ENCODE results near the gene PPIL6.
"Not testable (repeated sequence)": the region's sequence is repeated elsewhere in the genome, so short reads cannot be mapped to it uniquely, and the experiment has no call there.

PPIL6 gene

DNA sequence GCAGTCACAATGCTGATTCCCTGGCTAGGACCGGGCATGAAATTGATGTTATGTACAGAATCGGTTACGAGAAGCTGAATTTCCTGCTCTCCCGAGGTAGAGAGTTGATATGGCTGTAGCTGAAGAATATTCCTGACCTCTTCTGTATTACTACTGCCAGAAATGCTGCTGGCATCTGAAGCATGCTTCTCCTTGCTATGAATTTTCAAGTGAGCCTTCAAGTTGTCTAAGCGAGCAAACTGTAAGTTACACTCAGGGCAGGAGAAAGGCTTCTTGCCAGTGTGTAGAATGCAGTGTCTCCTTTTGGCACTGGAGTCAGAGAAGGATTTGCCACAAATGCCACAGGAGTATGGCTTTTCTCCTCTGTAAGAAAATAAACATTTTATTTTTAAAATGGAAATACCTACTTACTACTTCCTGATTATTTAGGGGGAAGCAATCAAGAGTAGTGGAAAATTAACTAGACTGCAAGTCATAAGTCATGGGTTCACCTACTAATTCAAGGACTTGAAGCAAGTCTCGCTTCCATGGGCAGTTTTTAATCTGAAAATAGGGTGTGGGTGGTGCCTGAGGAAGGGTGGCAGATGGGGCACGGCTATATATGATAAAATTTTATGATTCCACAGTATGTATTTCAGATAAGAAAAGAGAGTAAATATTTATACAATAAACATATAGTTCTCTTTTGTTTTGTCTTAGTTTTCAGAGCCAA, 25.9 kb upstream of the PPIL6 start:
- DNase-seq = no peak

DNA sequence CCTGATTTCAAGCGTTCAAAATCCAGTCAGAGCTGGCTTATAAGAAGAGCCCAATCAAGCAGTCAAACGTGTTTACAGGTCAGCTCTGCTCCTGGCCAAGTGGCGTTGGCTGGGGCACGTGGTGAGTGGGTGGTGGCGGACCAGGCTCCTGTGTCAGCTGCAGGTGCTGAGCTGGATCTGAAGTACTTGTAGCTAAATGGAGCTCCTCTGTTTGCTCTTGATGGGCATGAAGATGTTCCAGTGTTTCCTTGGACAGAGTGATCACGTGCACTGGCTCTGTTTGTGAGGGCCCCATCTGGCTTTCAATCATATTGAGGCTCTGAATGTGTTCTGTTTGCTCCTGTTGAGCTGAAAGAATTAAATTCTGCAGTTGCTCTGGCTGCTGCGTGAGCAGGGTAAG, 25.3 kb upstream of the PPIL6 start:
- DNase-seq = no peak

DNA sequence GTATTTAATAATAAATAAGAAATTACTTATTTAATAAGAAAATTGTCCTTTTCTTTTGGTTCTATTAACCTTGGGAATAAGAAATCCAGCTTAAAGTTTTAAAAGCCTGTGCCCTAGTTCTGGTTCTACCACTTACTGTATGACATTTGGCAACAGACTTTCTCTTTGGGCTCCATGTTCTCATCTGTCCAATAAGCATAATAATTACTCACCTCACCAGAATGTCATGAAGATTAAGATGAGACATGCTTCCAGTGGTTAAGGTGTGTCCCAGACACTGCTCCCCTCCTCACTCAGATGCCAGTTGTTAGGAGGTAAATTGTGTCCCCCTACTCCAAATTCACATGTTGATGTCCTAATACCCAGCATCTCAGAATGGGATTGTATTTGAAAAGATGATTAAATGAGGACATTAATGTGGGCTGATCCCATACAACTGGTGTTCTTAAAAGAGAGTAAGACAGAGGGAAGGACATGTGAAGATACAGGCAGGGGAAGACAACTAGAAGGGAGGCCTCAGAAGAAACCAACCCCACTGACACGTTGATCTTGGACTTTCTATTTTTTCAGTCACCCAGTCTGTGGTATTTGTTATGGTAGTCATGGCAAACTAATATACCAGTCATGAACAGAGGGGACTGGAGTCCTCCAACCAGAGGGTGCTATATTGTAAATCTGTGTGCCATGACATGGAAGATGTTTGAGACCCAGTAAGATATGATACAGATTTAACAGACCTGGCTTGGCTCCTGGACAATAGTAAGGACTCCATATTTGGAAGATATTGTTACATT, 21.5 kb upstream of the PPIL6 start:
- DNase-seq = no peak

DNA sequence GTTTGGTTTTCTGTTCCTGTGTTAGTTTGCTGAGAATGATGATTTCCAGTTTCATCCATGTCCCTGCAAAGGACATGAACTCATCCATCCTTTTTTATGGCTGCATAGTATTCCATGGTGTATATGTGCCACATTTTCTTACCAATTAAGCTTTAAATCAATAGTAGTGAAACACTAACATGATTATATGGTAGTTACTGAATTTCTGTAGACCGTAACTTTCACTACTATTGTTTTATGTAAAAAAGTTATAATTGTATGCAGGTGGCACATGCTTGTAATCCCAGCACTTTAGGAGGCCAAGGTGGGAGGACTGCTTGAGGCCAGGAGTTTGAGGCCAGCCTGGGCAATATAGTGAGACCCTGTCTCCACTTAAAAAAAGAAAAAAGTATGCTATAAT, 20.8 kb upstream of the PPIL6 start:
- not testable (repeated sequence) for DNase-seq

DNA sequence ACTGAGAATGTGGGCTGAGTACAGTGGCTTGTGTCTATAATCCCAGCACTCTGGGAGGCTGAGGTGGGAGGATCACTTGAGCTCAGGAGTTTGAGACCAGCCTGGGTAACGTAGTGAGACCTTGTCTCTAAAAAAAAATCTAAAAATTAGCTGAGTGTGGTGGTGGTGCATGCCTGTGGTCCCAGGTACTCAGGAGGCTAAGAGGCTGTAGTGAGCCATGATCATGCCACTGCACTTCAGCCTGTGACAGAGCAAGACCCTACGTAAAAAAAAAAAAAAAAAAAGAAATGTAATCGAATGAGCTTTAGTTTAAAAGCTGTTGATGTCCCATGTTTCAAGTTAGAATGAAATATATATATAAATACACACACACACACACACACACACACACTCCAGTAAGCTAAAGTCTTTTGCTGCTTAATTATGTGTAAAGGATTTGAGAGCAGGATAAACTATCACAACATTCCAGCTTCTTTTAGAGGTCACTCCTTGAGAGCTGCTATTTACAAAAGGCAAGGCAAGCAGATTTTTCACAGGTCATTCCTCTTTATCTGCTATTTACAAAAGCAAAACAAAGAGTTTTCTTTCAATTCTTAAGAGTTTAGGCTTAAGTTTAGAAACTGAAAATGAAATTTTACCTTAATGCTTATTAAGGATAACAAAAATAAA, 19.9 kb upstream of the PPIL6 start:
- DNase-seq = no peak

DNA sequence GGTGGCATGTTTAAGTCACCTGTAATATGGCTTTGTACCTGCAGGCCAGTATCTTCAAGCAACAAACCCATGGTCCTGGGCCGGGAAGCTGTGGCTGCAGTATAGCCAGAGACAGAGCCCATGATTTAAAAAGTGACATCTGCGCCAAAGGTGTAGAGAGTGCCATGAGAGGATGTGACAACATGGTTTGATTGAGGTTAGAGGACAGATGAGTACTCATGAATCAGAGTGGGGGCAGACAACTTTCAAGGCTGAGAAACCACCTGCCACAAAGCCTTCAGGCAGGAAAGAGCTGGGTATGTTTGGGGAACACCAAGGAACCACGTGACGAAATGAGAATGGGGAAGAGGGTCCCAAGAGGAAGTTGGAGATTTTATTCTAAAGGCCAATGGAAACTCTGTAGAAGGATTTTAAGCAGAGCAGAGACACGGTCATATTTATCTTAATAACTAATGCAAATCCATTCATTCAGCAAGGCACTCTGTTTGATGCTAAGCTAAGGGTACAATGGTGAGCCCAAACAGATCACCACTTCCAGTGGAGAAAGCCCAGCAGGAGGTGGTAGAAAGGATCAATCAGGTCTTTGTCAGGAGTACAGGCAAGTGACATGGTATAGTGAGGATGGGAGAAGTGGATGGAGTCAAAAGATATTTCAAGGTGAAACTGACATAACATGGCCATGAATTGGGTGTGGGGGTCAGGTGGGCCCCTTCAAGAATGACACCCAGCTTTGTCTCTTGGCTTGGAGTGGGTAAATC, 18.5 kb upstream of the PPIL6 start:
- peak; percentile 31 to 60 for DNase-seq

DNA sequence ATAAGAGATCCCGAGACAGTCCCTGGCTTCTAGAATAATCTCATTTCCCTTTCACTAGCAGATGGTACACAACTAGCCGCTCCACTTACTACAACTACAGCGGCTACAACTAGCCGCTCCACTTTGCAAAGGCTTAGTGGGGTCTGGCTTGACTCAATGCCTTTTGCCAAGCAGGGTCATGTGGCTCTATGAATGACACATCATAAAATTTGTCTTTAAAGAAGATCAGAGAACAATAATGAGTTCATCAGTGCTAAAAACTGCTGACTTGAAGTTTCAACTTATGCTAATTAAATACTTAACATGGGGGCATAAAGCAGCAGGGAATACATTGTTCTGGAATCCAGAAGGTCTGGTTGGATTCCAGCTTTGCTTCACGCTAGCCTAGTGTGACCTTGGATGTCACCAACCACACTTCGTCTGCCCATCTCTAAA, 17.2 kb upstream of the PPIL6 start:
- DNase-seq = no peak

DNA sequence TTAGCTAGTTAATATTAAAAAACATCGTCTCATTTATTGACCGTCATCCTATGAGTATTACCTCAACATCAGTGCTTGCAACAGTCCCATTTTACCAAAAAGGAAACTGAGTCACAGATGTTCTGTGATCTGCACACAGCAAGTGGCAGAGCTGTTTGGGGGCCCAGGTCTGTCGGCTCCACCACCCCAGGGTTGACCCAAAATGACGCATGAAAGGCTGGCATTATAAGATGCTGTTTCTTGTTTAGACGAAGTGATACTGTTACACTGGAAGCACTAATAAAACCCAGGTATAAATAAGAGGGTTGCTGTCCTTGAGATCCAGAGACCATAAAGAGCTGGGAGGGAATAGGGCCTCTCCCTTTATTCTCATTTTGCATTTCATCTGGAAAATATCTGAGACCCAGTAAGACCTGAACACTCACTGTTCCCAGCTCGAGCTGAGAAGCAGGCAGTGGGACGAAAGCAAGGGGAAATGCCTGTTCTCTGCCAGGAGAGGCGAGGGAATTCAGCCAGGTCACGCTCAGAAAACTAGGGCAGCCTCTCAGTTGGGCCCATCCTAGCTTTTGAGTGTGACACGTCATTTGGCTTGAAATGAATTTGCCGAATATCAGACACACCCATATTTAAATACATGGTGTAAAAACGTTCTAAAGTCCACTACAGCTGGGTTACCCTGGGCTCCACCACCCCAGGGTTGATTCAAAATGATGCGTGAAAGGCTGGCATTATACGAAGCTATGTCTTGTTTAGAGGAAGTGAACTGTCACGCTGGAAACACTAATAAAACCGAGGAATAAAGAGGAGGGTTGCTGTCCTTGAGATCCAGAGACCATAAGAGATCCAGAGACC, 16.5 kb upstream of the PPIL6 start:
- no peak for DNase-seq

DNA sequence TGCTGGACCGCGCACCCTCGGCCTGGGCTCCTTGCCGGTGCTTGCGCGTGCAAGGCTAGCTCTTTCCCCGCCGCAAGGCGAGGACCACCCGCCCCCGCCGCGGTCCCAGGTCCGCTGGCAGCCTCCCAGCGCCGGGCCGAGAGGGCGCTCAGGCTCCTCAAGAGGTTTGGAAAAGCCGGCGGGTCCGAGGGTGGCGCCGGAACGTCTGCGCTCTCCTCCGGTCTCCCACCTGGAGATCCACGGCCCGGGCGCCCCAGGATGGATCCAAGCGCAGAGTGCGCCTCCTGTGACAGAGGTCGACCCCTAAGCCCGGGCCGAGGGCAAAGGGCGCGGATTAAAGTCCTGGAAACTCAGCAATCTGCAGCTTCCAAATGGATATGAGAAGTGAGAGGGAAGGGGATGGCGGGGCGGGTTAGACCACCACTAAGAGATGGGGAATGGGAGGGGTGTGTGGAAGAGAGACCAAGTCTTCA, 15.7 kb upstream of the PPIL6 start:
- DNase-seq = no peak

DNA sequence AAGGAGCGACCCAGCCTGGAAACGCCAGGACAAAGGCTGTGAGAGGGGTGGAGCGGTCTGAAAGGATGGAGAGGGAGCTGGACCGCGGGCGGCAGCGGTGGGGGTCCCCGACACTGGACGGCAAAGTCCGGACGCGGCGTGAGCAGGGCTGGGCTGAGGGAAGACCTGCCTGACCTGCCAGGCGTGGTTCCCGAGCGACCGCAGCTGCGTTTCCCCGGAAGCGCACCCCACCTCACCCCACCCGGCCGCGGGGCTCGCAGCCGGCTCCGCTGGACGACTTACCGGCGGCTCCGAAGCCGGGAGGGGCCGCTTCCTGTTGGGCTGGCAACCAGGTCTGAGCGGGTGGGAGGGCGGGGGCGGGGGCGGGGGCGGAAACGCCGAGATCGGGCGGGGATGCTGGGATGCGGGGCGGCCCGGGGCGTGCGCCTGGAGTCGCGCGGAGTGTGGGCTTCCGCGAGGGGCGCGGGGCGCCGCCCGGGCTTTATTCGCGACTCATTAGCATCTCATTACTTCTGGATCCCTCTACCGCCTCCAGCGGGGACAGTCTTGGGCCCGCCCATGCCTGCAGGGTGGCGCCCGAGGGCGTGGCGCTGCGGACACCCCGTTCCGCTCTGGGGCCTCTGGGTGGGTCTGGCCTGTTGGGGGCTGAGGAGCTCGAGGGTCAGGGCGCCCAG, 15.1 kb upstream of the PPIL6 start, which contains the start of gene MICAL1:
Gene MICAL1 (minus strand): TSS at position 336 of the 674 bp plus-strand sequence. CDS start 1,576 bp downstream, outside the sequence.
- peak; percentile 36 to 38 for DNase-seq

DNA sequence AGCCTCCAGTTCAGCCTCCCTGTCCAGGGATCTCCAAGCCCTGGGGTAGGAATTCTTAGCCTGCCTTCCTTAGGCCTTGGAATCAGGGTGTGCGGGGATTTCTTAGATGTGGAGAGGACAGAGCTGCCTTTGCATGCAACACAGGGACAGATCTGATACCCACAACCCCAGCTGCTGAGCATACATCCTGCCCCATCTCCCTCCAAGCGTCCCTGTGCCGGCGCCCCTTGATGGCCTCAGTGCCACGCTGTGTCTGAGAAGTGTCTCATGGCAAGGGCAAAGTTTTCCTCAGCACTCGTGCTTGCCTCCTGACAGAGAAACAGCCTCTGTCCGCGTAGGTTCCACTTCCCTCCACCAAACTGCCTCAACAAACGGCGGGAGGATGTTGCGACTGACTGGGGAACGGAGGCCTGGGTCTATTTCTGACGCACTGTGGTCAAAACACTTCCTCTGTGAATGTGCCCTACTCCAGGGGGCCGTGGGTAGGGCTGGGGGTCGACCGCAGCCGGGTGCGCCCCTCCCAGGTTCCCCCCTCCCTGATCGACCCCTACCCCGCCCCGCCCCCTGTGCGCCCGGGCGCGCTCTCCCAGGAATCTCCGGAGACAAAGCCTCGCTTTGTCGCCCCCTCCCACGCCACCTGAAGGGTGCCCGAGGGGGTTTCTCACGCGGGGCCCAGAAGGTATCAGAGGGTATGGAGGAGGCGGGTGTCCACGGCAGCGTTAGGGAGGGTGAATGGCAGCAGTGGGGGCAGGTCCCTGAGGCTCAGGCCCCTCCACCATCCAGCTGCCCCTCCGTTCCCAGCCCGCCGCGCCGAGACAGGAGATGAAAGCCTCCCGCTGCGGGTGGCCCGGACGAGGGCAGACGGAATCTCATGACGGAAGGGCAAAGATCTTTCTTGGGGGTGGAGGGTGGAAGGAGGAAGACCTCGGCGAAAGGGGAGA, 14.3 kb upstream of the PPIL6 start:
- peak; percentile 87 to 88 for DNase-seq

DNA sequence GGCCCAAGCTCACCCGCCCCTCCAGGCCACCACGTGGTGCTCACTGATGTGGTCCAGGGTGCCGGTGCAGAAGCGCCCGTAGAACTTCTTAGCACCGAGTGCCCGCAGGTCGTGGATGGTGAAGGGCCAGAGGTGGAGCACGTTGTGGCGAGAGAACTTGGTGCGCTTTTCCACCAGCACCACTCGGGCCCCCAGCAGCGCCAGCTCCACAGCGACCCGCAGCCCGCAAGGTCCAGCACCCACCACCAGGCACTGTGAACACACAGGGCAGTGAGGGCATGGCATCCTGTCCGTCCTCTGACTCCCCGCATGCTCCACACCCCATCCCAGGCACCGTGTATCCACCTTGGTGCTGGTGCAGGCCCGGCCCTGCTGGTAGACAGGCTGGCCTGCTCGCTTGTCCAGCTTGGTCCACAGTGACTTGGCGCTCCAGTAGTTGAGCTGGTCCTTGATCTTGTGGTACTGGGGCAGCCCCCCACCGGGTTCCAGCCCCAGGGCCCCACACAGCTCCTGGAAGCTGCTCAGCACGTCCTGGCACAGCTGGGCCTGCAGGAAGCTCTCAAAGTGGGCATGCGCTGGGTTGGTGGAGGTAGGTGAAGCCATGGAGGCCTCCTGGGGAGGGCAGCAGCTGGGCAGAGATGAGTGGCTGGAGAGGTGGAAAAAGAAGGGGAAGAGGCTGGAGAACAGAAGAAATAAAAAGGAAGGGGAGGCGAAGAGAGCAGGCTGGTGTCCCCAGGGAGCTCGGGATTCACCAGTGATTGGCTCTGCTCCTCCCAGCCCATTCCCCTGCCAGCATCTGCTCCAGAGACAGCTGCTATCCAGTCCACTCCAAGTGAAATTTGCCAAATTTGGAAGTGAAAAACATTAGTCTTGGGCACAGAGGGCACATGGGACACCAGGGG, 13.4 kb upstream of the PPIL6 start:
- DNase-seq = no peak

DNA sequence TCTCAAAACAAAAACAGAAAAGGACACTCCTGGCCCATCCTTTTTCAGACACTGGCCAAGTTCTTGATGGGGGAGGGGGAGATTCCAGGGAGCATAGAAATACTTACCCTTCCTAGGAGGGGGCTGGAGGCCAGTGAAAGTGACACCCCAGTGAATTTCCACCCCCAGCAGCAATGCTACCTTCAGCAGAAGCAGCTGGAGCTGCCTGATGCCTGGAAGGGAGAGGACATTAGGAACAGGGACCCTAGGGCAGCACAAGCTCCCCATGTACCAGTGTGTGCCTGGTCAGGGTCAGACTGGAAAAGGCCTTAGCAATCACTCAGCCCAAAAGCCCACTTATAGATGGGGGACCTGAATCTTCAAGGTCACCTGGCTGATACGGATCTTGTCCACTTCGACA, 12.7 kb upstream of the PPIL6 start:
- DNase-seq = no peak

DNA sequence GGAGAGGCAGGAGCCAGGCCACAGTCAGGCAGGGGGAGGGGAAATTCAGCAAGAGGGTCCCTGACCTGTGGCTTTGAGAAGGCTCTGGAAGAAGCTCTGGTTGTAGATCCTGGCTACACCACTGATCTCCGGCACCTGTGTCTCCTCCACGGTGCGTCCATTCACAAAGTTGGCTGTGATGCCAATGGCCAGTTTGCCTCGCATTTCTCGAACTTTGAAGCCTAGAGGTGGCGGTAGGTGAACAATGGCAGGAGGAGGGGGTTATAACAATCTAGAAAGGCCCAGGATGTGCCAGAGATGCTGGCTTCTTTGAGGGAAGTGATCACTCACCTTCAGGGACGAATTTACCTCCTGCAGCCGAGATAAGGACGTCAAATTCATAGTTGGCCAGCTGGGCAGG, 11.8 kb upstream of the PPIL6 start:
- DNase-seq = no peak

DNA sequence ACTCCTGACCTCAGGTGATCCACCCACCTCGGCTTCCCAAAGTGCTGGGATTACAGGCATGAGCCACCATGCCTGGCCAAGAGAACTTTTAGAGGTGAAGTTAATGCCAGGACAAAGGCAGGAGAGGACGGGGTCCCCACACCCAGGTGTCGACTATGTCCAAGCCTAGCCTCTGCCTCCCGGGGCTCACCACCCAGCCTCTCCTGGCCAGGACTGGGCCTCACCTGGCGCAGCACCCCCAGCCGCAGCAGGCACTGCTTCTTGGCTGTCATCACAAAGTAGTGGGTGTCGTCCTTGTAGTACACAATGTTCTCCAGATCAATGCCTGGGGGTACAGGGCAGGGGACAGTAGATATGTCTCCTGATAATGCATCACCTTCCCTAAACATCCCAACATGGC, 10.9 kb upstream of the PPIL6 start:
- DNase-seq = no peak

DNA sequence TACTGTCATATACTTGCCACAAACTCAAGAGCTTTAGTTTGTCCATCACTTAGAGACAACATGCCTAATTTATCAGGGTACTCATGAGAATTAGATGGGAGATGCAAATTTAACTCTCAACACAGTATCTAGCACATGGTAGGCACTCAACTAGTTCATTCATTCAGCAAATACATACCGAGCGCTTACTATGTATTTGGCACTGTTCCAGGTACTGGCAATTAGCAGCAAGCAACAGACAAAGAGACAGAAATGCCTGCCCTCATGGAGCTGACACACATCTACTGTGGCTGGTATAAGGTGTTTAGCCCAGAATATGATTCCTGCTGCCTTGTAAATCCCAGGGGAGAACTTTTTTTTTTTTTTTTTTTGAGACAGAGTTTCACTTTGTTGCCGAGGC, 10.4 kb upstream of the PPIL6 start:
- no peak for DNase-seq

DNA sequence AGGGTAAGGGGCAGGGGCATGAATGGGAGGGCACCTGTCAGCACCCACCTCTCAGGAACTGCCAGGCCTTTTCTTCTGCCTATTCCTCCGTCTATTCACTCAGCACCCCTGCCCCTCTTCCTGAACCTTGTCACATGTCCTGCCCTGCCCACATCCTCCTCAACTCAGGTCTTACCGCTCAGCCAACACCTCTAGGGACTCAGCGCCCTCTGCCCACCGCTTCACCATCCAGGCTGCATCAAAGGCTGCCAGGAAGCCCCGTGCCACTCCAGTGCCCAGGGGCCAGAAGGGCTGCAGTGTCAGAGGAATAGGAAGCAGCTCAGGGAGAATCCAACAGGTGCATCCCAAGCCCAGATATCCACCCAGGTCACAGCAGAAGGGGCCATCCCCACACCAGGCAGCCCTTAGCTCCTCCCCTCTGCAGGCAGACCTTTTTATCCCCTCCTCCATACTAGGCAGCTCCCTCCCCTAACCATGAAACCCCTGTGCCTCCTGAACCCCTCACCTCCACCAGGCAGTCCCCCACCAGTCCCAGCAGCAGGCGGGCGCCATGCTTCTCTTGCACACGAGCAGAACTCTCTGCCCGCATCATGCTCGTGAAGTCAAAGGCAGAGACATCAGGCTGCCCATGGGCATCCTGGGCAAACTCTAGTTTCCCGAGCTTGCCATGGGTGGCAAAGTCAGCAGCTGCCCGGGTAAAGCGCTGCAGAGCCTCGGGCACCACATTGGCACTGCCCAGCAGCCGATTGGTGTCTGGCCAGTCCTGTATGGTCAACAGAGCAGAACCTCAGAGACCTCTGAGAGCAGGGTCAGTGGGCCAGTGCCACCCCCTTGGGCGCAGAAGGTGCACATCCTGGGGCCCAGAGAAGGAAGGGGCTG, 9.6 kb upstream of the PPIL6 start:
- no peak for DNase-seq

All from AML-193 (cell line).